Prostate gland (tissue), 2 donors: Measurements from ENCODE around the gene M1AP. TPM values are rescaled to one million over a fixed set of nuclear protein-coding genes. Genes with fewer than 3 reads are reported as not detected.

ENCODE experiments used
- DNase-seq: peaks from one replicate; pipeline ENCODE4 v3.0.0-alpha.2; 2019; ENCODE audit warnings: low spot score
- H3K27ac ChIP-seq, 2 donors: fragments of 200-600 bp; sonication (generic); 2 replicates each; pipeline ENCODE4 v1.5.1; 2017 to 2019
- H3K27me3 ChIP-seq: fragments of 200-600 bp; sonication (generic); replicated peaks from 2 replicates; pipeline ENCODE4 v1.5.1; 2019; ENCODE audit not compliant: insufficient read depth
- H3K36me3 ChIP-seq, 2 donors: fragments of 200-600 bp; sonication (generic); 1 replicate in 1 of 2; 2 replicates in 1 of 2; pipeline versions ENCODE4 v1.5.1 to v1.8.1; 2017 to 2019
- H3K4me1 ChIP-seq: fragments of 200-600 bp; sonication (generic); replicated peaks from 2 replicates; pipeline ENCODE4 v1.5.1; 2019
- H3K4me3 ChIP-seq, 2 donors: fragments of 200-600 bp; sonication (generic); 2 replicates each; pipeline ENCODE4 v1.5.1; 2017 to 2019
- H3K9me3 ChIP-seq: fragments of 200-600 bp; sonication (generic); 2 replicates; pipeline ENCODE4 v1.5.1; 2017
- CTCF ChIP-seq, 4 experiments: fragments of 200-600 bp in 2 of 4; fragments of 450-650 bp in 2 of 4; sonication (generic) in 2 of 4; IDR thresholded peaks; 1 replicate in 3 of 4; 2 replicates in 1 of 4; pipeline ENCODE4 v1.5.1; 2016 to 2019; ENCODE audit warnings: antibody characterized with exemption in 4 of 4, mild to moderate bottlenecking in 2 of 4, moderate library complexity in 2 of 4
- POLR2A ChIP-seq: fragments of 450-650 bp; IDR thresholded peaks from one replicate; pipeline ENCODE4 v1.6.1; 2016; ENCODE audit warnings: antibody characterized with exemption, mild to moderate bottlenecking
- POLR2AphosphoS5 ChIP-seq: sonication (generic); formaldehyde crosslinking; IDR thresholded peaks from one replicate; pipeline ENCODE4 v1.6.1; 2017; ENCODE audit warnings: antibody characterized with exemption
- WGBS: methylation state at CpG from one replicate; pipeline ENCODE4 v1.1.5; 2018; 5-methylcytosine and 5-hydroxymethylcytosine counted together
- intact Hi-C: fragments of 100-400 bp; cut with DNase I; formaldehyde crosslinking; loops from one replicate; pipeline ENCODE4 v1.14.2; 2022
- total RNA-seq, 2 donors: library from RNA; depleted of rRNA; stranded (reverse); fragments of >200 nt; gene quantifications; one replicate each; pipeline ENCODE4 v1.1.0, GENCODE V29; 2016

The M1AP gene
- total RNA-seq, 2 donors from 2014 or later: 0.18 to 10.9 TPM

- Histone ChIP-seq H3K9me3 (no peaks in the 10 kb centered on the region), H3K27me3 (peaks cover 47% of the 10 kb centered on the region), H3K4me3 (peak overlapping the region in 1 of 2 donors; percentile 15), H3K36me3 (no peaks in the 10 kb centered on the region), H3K4me1 (peaks cover 11% of the 10 kb centered on the region), H3K27ac (no peak overlapping the region)
- no peak for DNase-seq
- TF ChIP-seq POLR2AphosphoS5 (no peak), CTCF (IDR thresholded peaks at IDR 0.05) (no peak), POLR2A (no peak)
- intact Hi-C loops: no loop called here
- WGBS: 5% methylated on average over 49 of the region's 60 CpGs
Measured at GRCh38 chr2:74515271-74515980, 132.7 kb downstream of the M1AP start.

DNA sequence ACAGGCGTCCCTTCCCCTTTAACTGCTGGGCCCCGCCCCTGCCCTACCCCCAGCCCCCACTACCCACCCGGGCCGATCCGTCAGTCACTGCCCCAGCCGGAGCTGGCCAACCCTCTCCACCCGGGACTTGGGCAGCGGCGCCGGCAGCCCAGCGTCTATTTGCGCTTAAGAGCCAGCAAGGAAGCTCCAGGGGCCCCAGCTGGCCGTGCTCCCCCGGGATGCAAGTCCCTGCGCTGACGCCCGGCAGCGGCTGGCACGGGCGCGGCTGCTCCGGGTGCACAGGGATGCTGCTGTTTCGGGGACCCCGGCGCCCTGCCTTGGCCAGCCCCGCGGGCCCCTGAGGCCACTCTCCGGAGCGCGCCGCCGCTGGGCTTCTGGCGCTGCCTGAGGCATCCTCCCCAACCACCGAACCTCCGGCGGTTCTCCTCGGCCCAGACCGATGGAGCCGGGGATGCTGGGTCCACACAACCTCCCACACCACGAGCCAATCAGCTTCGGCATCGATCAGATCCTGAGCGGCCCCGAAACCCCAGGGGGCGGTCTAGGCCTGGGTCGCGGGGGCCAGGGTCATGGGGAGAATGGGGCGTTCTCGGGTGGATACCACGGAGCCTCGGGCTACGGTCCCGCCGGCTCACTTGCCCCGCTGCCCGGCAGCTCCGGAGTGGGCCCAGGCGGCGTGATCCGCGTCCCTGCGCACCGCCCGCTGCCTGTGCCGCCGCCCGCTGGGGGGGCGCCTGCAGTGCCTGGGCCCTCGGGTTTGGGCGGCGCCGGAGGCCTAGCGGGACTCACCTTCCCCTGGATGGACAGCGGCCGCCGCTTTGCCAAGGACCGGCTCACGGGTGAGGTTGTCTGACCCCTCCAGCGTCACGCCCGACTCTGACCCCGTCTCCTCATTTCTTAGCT lies 133.5 kb downstream of the M1AP start, which contains the start of gene TLX2:
Gene TLX2 (plus strand): TSS at position 83 of the 903 bp plus-strand sequence. CDS start 357 bp downstream, at position 440.
- no peak within 1 kb of the TSS for H3K27ac ChIP-seq
- no peak within 1 kb of the TSS for H3K4me3 ChIP-seq
- peaks cover 44% of the 10 kb centered on the region for H3K27me3 ChIP-seq
- H3K4me1 ChIP-seq: peaks cover 11% of the 10 kb centered on the region
- no peak for DNase-seq
- TF ChIP-seq POLR2A (no peak), CTCF (IDR thresholded peaks at IDR 0.05) (no peak), POLR2AphosphoS5 (no peak)
- WGBS: 4% methylated on average over 42 of the region's 82 CpGs
- intact Hi-C loops: no loop called here
- H3K9me3 ChIP-seq: no peaks in the 10 kb centered on the region
- no peaks in the 10 kb centered on the region for H3K36me3 ChIP-seq

- no peak overlapping the region for H3K4me3 ChIP-seq
- WGBS: 5% methylated on average over 52 of the region's 52 CpGs
- no peak for DNase-seq
- TF ChIP-seq POLR2AphosphoS5: peak; percentile 5
- no peak for TF ChIP-seq POLR2A
- no peaks in the 10 kb centered on the region for H3K36me3 ChIP-seq
- H3K4me1 ChIP-seq: peaks cover 11% of the 10 kb centered on the region
- no peaks in the 10 kb centered on the region for H3K9me3 ChIP-seq
- no peak overlapping the region for H3K27ac ChIP-seq
- peaks cover 41% of the 10 kb centered on the region for H3K27me3 ChIP-seq
- intact Hi-C loops: no loop called here
Measured at GRCh38 chr2:74513605-74514367, 134.3 kb downstream of the M1AP start.

DNA sequence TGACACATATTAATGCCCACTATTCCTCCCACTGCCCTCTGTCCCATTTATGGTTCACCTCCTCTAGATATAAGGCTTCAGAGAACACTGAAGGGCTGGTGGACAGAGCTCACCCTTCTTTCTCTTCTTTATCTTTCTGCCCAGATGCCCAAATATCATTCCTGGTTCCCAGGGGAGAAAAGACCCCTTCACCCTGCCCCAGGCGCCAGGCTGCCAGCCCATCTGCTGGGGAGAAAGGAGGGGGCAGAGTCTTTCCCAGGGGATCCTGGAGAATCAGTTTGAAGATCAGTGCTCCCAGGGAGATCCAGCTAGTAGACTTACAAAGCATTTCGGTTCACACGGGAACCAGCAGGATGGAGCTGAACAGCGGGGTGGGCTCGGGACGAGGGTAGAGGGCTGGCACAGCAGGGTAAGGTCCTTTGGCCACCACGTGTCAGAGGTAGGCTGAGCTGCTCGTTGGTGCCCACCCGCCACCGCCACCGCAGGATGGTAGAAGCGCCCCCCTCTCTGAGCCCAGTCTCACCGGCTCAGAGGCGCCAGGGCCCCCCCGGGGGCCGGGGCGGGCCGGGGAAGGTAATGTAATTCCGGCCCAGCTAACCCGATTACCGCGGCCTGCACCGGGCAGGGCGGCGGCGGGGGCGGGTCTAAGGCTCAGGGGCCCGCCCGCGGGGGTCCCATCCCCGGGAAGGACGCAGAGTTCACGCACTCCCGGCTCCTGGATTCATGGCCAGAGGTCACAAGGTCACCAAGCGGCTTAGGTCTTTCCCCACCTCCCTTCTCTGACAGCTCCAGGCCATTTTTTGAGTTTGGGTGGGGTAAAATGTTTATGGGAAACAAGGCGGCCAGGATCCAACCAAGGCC lies 135.2 kb downstream of the M1AP start:
- WGBS: 7% methylated on average over 36 of the region's 36 CpGs
- no peak overlapping the region for H3K4me3 ChIP-seq
- H3K27me3 ChIP-seq: peaks cover 41% of the 10 kb centered on the region
- intact Hi-C loops: no loop called here
- no peaks in the 10 kb centered on the region for H3K9me3 ChIP-seq
- TF ChIP-seq POLR2AphosphoS5 (no peak), POLR2A (no peak), CTCF (IDR thresholded peaks at IDR 0.05) (no peak)
- peaks cover 11% of the 10 kb centered on the region for H3K4me1 ChIP-seq
- no peak overlapping the region for H3K27ac ChIP-seq
- no peak for DNase-seq
- no peaks in the 10 kb centered on the region for H3K36me3 ChIP-seq
